Nephron progenitor cell (in vitro differentiated cells): ENCODE results near the gene TAX1BP3.

Experiments used
- DNase-seq: peaks from one replicate; pipeline ENCODE4 v3.0.0; 2021
- H3K27ac Mint-ChIP-seq: 2 replicates; pipeline ENCODE4 v1.8.0; 2021; ENCODE audit warnings: mild to moderate bottlenecking, moderate library complexity, mixed read lengths
- H3K27me3 Mint-ChIP-seq: 2 replicates; pipeline ENCODE4 v1.8.0; 2021; ENCODE audit warnings: mild to moderate bottlenecking, low read depth, mixed read lengths; ENCODE audit not compliant: poor library complexity
- H3K36me3 Mint-ChIP-seq: 2 replicates; pipeline ENCODE4 v1.8.0; 2021; ENCODE audit warnings: low read depth, mixed read lengths
- H3K4me1 Mint-ChIP-seq: 2 replicates; pipeline ENCODE4 v1.8.0; 2021; ENCODE audit warnings: mixed read lengths
- H3K4me3 Mint-ChIP-seq: 2 replicates; pipeline ENCODE4 v1.8.0; 2021; ENCODE audit warnings: mild to moderate bottlenecking, moderate library complexity, mixed read lengths
- H3K9me3 Mint-ChIP-seq: 2 replicates; pipeline ENCODE4 v1.8.0; 2021; ENCODE audit warnings: mild to moderate bottlenecking, moderate library complexity, mixed read lengths
- TF ChIP-seq, protein P1 (sequence below): fragments of 200-600 bp; sonication (generic); IDR thresholded peaks from 2 replicates; pipeline ENCODE4 v1.5.0; 2021; ENCODE audit warnings: antibody characterized with exemption

TAX1BP3 gene

DNA sequence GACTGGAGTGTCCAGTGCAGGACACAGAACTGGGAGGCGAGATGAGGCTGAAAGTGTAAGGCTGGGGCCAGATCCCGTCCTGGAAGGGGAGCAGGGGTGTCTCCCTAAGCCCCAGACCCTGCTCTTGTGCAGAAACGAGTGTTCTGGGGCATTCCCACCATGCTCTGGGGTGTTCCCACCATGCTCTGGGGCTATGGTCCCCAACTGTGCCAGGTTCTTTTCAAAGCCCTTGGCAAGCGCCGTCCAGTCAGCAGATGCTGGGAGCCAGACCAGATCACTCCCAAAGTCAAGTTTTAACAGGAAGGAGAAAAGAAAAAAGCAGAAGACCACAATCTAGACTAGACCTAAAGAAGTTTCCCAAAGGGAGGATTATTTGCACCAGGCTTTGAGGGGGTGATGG lies 2.5 kb downstream of the TAX1BP3 start:
- H3K4me1 Mint-ChIP-seq: peaks cover 40% of the 10 kb centered on the region
- peak overlapping the region; percentile 75 for H3K4me3 Mint-ChIP-seq
- no peak for DNase-seq
- H3K9me3 Mint-ChIP-seq: no peaks in the 10 kb centered on the region
- no peaks in the 10 kb centered on the region for H3K27me3 Mint-ChIP-seq
- H3K27ac Mint-ChIP-seq: peak overlapping the region; percentile 76
- H3K36me3 Mint-ChIP-seq: peaks cover 5% of the 10 kb centered on the region
- TF ChIP-seq, protein P1, sequence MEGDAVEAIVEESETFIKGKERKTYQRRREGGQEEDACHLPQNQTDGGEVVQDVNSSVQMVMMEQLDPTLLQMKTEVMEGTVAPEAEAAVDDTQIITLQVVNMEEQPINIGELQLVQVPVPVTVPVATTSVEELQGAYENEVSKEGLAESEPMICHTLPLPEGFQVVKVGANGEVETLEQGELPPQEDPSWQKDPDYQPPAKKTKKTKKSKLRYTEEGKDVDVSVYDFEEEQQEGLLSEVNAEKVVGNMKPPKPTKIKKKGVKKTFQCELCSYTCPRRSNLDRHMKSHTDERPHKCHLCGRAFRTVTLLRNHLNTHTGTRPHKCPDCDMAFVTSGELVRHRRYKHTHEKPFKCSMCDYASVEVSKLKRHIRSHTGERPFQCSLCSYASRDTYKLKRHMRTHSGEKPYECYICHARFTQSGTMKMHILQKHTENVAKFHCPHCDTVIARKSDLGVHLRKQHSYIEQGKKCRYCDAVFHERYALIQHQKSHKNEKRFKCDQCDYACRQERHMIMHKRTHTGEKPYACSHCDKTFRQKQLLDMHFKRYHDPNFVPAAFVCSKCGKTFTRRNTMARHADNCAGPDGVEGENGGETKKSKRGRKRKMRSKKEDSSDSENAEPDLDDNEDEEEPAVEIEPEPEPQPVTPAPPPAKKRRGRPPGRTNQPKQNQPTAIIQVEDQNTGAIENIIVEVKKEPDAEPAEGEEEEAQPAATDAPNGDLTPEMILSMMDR: no peak

DNA sequence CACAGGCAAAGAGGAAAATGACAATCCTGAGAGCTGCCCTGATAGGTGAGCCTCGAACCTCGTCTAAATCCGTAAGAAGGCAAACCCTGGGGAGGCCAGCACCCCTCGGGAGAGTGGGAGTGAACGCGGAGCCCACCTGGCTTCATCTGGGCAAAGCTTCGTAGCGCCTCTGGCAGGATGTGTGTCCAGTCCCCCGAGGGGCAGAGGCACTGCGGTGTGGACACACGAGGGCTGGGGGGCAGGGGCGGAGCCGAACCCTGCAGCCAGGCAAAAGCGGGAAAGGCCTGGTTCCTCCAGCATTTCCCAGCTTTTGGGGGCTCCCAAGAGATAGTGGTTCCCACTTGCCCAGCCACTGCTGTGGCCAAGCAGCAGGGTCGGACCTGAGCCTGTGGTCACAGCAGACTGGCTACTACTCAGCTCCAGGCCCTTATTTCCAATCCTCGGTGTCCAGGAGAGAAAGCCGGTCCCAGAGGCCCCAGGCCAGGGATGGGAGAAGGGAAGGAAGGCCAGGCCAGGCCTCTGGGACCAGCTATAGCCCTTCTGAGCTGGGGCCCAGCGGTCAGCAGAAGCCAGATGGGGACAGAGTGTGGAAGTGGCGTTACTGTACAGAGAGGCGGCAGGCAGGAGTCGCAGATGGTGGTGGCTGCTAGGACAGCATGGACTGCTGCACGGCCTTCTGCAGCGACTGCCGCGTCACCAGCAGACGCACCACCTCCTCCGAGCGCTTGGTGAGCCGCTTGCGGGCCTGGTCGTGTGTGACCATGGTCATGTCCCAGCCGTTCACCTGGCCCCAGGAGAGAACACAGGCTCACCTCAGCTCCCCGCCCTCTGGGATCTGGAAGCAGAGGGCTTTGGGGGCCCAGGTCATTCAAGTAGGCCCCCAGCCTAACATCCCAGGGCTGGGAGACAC lies 5.0 kb downstream of the TAX1BP3 start:
- TF ChIP-seq, protein P1: no peak
- Mint-ChIP-seq H3K9me3 (no peaks in the 10 kb centered on the region), H3K27me3 (no peaks in the 10 kb centered on the region), H3K4me1 (peaks cover 25% of the 10 kb centered on the region), H3K36me3 (no peaks in the 10 kb centered on the region), H3K27ac (no peak overlapping the region), H3K4me3 (no peak overlapping the region)
- no peak for DNase-seq

DNA sequence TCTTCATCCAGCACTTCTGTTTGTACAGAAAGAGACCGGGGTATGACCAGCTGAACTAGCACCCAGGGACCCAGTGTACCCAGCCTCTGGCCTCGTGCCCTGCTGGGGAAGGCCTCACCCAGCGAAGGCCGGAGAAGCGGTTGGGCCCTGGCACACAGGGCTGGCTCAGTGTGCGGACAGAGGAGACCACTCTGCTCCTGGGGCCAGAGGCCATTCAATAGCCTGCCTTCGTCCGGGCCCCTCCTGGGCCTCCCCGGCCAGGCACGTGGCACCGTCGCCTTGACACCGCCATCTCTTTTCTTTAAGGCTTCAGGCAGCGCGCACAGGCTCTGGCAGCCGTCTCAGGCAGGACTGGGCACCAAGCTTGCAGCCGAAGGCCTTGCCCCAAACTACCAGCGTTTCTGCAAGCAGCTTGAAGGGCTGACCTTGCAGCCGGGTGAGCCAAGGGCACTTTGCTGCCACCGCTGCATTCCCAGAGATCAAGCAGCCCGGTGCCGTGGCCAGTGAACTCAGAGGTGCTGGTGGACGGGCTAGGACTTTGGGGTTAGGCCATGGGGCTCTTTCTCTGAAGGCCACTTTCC lies 8.0 kb downstream of the TAX1BP3 start:
- H3K9me3 Mint-ChIP-seq: no peaks in the 10 kb centered on the region
- no peak overlapping the region for H3K4me3 Mint-ChIP-seq
- H3K36me3 Mint-ChIP-seq: no peaks in the 10 kb centered on the region
- H3K4me1 Mint-ChIP-seq: peaks cover 12% of the 10 kb centered on the region
- TF ChIP-seq, protein P1: no peak
- H3K27me3 Mint-ChIP-seq: no peaks in the 10 kb centered on the region
- H3K27ac Mint-ChIP-seq: no peak overlapping the region
- no peak for DNase-seq

DNA sequence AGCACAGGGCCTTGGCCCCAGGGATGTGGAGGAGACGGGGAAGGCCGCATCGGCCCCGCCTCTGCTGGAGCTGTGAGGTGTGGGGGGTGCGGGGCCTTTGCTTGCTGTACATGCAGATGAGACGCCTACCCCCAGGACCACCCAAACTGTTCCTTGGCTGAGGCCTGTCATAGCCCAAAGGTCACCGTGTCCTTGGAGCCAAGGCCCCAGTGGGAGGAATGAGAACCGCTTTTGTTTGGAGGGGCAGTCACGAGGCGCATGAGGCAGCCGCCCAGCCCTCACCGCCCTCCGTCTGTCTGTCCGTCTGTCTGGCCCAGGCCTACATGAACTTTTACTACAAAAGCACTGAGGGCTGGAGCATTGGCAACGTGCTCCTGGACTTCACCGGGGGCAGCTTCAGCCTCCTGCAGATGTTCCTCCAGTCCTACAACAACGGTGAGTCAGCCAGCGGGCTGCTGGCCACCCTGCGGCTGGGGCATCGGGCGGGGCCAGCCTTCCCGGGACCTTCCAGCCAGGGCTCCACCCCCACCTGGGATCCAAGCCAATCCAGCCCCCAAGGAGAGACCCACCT lies 8.8 kb downstream of the TAX1BP3 start:
- H3K27ac Mint-ChIP-seq: no peak overlapping the region
- peaks cover 6% of the 10 kb centered on the region for H3K4me1 Mint-ChIP-seq
- H3K4me3 Mint-ChIP-seq: no peak overlapping the region
- no peaks in the 10 kb centered on the region for H3K27me3 Mint-ChIP-seq
- no peaks in the 10 kb centered on the region for H3K9me3 Mint-ChIP-seq
- DNase-seq: no peak
- no peaks in the 10 kb centered on the region for H3K36me3 Mint-ChIP-seq
- TF ChIP-seq, protein P1: no peak

DNA sequence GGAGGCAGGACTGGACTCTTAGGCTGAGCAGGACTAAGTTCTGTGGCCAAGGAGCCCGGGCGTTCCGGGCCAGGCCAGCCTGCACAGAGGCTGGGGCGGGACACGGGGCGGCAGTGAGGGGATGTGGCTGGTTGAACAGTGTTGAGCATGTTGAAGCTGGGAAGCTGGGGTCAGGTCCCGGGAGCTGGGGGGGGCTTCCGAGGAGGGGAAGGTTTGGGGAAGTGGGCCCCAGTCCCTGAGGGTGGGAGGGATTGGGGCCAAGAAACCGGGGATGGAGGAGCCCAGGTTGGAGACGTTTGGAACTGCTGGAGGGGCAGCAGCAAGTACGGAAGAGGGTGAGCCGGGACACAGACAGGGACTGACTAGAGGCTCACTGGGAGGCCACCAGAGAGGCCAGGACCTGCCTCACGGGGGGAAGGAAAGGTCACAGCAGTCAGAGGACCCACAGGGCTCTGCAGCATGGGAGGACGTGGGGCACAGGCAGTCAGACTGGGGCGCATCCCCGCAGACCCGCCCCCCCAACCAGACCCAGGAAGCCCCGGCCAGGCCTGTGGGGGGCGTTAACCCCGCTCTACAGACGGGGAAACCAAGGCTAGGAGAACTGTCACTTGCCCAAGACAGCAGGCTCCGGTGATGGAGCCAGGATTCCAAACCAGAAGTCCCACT lies 9.5 kb downstream of the TAX1BP3 start:
- Mint-ChIP-seq H3K36me3 (no peaks in the 10 kb centered on the region), H3K4me3 (no peak overlapping the region), H3K4me1 (peaks cover 6% of the 10 kb centered on the region), H3K9me3 (no peaks in the 10 kb centered on the region), H3K27me3 (no peaks in the 10 kb centered on the region), H3K27ac (no peak overlapping the region)
- TF ChIP-seq, protein P1: no peak
- no peak for DNase-seq
